ENCODE data around the gene GPR152. TPM values are rescaled to one million over a fixed set of nuclear protein-coding genes. Genes with fewer than 3 reads are reported as not detected.

The GPR152 gene
- total RNA-seq, 2 donors from 2014 or later, result not detected

DNA sequence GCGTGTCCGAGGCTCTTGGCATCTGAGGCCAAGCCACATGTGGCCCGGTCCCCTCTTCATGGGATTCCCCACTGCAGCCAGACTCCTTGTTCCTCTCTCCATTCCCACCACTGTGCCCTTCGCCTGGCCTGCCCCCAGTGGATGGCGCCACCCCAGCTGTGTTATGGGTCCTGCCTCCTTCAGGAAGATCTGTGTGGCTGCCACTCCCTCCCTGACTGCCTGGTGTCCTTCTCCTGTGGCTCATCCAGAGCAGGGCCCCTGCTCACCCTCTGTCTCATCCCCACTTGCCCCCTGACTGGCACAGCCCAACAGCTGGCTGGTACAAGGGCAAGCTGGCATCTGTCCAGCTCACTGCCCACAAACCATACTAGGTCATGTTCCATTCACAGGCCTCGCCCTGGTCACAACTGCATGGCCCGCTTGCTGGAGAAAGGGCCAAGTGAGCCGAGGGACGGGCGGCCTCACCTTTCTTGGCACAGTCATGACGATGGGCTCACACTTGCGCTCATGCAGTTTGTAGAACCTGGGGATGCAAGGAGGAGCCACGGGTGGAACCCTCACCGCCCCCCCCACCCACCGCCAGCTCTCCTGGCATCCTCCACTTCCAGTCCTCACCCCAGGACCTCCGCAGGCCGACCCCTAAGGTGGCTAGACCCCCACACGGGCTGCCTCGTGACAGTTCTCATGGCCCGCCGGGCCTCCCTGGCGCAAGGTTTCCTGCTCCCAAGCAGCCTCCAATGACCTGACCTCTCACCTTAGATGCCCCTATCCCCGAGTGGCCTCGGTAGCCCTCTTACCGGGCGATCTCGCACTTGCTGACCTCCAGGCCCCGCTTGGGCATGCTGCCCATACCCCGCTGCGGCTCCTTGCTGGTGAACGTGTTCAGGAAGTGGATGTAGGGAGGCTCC, 13.0 kb downstream of the GPR152 start:
- Histone ChIP-seq H3K27ac (peak overlapping the region; percentile 56 to 57), H3K4me3 (no peak overlapping the region), H3K27me3 (replicated peaks; ENCODE audit: insufficient read depth) (no peaks in the 10 kb centered on the region), H3K9me3 (no peaks in the 10 kb centered on the region), H3K4me1 (ENCODE audit: control insufficient read depth in 1 of 2, low read depth in 2 of 2) (peaks cover 12 to 41% of the 10 kb centered on the region in 2 donors), H3K36me3 (peaks cover 12% of the 10 kb centered on the region)
- ATAC-seq (ENCODE audit: insufficient number of reproducible peaks, low FRiP score, low read depth) (no peak), DNase-seq (ENCODE audit: low spot score) (no peak)
- TF ChIP-seq, protein P1, sequence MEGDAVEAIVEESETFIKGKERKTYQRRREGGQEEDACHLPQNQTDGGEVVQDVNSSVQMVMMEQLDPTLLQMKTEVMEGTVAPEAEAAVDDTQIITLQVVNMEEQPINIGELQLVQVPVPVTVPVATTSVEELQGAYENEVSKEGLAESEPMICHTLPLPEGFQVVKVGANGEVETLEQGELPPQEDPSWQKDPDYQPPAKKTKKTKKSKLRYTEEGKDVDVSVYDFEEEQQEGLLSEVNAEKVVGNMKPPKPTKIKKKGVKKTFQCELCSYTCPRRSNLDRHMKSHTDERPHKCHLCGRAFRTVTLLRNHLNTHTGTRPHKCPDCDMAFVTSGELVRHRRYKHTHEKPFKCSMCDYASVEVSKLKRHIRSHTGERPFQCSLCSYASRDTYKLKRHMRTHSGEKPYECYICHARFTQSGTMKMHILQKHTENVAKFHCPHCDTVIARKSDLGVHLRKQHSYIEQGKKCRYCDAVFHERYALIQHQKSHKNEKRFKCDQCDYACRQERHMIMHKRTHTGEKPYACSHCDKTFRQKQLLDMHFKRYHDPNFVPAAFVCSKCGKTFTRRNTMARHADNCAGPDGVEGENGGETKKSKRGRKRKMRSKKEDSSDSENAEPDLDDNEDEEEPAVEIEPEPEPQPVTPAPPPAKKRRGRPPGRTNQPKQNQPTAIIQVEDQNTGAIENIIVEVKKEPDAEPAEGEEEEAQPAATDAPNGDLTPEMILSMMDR (IDR thresholded peaks at IDR 0.05), result no peak

DNA sequence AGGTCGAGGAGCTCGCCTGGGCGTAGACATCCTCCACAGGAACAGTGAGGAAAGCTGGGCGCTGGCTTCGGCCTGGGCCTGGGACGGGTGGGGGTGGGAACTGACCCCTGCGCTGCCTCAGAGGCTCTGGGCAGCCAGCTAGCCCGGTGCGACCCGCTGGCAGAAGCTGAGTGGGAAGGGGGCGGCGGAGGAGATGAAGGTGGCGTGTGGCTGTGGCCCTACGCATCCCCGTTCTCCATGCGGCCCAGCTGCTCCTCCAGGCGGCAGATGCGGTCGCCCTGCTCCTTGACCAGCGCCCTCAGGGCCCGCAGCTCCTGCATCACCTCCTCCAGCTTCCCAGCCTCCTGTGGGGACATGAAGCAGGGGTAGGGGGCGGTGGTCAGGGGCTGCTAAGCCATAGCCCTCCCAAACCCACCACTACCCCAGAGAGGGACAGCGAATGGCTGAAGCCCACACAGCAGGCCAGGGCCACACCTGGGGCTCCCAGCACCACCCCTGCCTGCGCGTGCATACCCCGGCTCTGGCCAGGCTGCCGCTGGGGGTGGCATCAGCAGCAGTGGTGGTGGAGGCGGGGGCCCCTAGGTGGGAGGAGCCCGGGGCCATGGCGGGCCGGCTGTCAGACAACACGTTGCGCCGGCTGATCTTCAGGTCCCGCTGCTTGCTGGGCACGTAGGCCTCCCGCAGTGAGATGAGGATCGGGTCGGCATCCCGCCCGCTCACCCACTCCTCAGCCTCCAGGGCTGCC, 14.2 kb downstream of the GPR152 start:
- Histone ChIP-seq H3K4me1 (ENCODE audit: control insufficient read depth in 1 of 2, low read depth in 2 of 2) (peaks cover 12 to 35% of the 10 kb centered on the region in 2 donors), H3K27ac (no peak overlapping the region), H3K4me3 (peak overlapping the region; percentile 45), H3K9me3 (no peaks in the 10 kb centered on the region), H3K36me3 (peaks cover 23% of the 10 kb centered on the region), H3K27me3 (replicated peaks; ENCODE audit: insufficient read depth) (no peaks in the 10 kb centered on the region)
- no peak for DNase-seq (ENCODE audit: low spot score)
- TF ChIP-seq, protein P1 (IDR thresholded peaks at IDR 0.05), result no peak
- ATAC-seq (ENCODE audit: insufficient number of reproducible peaks, low FRiP score, low read depth), result no peak

DNA sequence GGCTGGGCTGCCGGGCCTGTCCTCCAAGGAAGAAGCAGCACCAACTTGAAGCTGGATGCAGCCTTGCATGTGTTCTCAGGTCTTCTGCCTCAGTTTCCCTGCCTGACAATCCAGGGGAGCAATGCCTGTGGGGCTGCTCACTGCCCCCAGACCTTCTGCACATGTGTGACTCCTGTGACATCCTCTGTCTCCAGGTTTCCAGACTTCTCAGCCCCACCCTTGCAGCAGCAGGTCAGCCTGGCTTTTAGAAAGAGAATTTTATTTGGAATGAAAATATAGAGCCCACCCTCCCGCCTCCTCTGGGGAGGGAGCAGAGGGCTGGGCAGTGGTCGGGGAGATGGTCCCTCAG, 14.7 kb downstream of the GPR152 start:
- H3K36me3 ChIP-seq, result peaks cover 29% of the 10 kb centered on the region
- TF ChIP-seq, protein P1 (IDR thresholded peaks at IDR 0.05), result no peak
- ATAC-seq (ENCODE audit: insufficient number of reproducible peaks, low FRiP score, low read depth) (no peak), DNase-seq (ENCODE audit: low spot score) (no peak)
- H3K4me1 ChIP-seq (ENCODE audit: control insufficient read depth in 1 of 2, low read depth in 2 of 2), result peaks cover 12 to 33% of the 10 kb centered on the region in 2 donors
- H3K4me3 ChIP-seq, result peak overlapping the region; percentile 45
- no peak overlapping the region for H3K27ac ChIP-seq
- H3K27me3 ChIP-seq (replicated peaks; ENCODE audit: insufficient read depth), result no peaks in the 10 kb centered on the region
- H3K9me3 ChIP-seq, result no peaks in the 10 kb centered on the region

DNA sequence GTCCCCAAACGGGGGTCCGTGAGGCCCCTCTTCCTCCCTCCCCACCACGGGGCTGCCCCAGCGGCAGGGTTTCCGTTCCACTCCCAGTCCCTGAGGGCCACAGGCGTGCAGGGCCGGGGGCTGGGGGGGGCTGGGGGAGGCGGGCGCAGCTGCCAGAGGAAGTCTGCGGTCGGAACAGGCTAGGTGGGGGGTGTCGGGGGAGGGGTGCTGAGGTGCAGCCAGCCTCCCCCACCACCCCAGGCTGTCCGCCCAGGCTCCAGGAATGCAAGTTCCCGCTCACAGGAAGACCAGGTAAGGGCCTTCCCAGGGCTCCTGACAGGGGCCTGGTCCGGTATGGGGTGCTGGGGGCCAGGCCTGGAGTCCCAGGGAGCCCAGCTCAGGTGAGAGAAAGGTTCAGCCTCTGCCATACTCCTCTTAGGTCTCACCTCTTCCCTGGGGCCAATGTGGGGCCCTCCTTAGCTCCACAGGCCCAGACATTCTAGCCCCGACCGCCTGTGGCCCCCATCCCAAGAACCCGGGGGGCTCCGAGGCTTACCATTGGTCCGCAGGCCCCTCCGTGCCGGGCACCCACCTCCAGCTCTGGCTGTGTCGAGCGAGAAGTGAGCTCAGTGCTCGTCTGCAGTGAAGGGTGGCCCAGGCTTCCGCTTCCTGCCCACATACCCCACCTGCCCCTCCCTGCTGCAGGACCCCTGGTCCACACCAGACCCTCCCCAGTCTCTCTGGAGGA, 15.3 kb downstream of the GPR152 start, which contains the start of gene PTPRCAP:
Gene PTPRCAP, minus strand, starts transcription at position 601 of the 727 bp plus-strand sequence. Its CDS starts 63 bp downstream, at position 538.
- DNase-seq (ENCODE audit: low spot score), result no peak
- Histone ChIP-seq H3K27ac (no peak within 1 kb of the TSS), H3K9me3 (no peaks in the 10 kb centered on the region), H3K4me3 (peak within 1 kb of the TSS; percentile 45), H3K36me3 (peaks cover 34% of the 10 kb centered on the region), H3K27me3 (replicated peaks; ENCODE audit: insufficient read depth) (no peaks in the 10 kb centered on the region), H3K4me1 (ENCODE audit: control insufficient read depth in 1 of 2, low read depth in 2 of 2) (peaks cover 7 to 28% of the 10 kb centered on the region in 2 donors)
- TF ChIP-seq, protein P1 (IDR thresholded peaks at IDR 0.05), result no peak
- no peak for ATAC-seq (ENCODE audit: insufficient number of reproducible peaks, low FRiP score, low read depth)

Measured in thoracic aorta (tissue), 2 donors.